ENCODE measurements around the gene PDZK1. TPM values are rescaled to one million over a fixed set of nuclear protein-coding genes. Genes with fewer than 3 reads are reported as not detected.

Gene PDZK1
- total RNA-seq (2022) (90.2 and 98.9 TPM in 2 replicates), Bru-seq, nascent RNA (percentile 94 among the genes with signal in this experiment), BruChase-seq, experiment 1, labeled RNA remaining after a 2-hour chase (percentile 92 among the genes with signal in this experiment), BruChase-seq, experiment 2, labeled RNA remaining after a 6-hour chase (percentile 91 among the genes with signal in this experiment)
- long read RNA-seq, transcript PDZK1-202 (9 exons, 2,230 nt): major isoform, 126 of 202 reads
- long read RNA-seq, partial matches to known transcripts: 19 of 202 reads
- long read RNA-seq, other reads (novel, unspliced or antisense): 57 of 202 reads

DNA sequence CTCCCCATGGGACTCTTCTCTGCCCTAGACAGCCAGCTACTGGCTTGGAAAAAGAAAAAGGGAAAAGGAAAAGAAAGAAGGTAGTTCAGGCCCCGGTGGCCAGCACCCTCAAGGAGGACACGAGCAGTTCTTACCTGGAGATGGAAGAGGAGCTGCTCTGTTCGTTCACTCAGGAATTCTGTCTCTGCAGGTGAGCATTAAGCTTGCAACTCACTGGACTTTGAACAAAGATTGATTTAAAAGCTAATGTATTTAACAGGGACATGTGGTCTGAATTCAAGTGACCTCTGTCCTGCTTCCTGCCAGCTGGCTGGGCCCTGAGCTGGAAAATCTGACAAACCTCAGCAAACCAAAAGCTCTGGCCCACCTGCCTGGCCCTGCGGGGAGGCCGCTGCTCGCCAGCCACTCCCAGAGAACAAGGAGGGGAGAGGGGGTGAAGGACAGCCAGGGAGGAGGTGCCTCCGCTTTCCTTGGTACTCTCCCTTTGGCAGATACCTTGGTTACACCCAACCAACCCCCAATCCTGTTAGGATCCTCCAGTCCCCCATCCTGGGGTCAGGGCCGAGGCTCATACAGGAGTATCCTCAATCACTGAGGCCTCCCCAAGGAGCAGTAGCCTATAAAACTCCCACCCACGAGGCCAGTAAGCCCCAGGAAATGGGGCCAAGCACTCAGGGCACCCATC lies at the start of gene PDZK1:
Gene PDZK1 (minus strand): TSS at position 186 of the 685 bp plus-strand sequence. CDS start 19,347 bp downstream, outside the sequence.
- ChIA-PET POLR2A (interaction anchor here (0.6 to 1.6 kb wide), 5 partner anchors 10 to 1891 kb away, joined by 3 to 6 read pairs (median 4); partner anchors contain the start of genes PIAS3, POLR3C and RNF115), CTCF (interaction anchor here (1.4 to 1.5 kb wide), 3 partner anchors 9 to 138 kb away, joined by 5 to 12 read pairs (median 5); partner anchors contain the start of gene NUDT17)
- TF ChIP-seq, protein P1, sequence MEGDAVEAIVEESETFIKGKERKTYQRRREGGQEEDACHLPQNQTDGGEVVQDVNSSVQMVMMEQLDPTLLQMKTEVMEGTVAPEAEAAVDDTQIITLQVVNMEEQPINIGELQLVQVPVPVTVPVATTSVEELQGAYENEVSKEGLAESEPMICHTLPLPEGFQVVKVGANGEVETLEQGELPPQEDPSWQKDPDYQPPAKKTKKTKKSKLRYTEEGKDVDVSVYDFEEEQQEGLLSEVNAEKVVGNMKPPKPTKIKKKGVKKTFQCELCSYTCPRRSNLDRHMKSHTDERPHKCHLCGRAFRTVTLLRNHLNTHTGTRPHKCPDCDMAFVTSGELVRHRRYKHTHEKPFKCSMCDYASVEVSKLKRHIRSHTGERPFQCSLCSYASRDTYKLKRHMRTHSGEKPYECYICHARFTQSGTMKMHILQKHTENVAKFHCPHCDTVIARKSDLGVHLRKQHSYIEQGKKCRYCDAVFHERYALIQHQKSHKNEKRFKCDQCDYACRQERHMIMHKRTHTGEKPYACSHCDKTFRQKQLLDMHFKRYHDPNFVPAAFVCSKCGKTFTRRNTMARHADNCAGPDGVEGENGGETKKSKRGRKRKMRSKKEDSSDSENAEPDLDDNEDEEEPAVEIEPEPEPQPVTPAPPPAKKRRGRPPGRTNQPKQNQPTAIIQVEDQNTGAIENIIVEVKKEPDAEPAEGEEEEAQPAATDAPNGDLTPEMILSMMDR (IDR thresholded peaks at IDR 0.05; ENCODE audit: insufficient read depth in 1 of 2, low read depth in 1 of 2, low read length in 1 of 2, severe bottlenecking in 1 of 2, unreplicated experiment in 1 of 2): no peak

GRCh38 chr1:145751491-145752037 lies 44.4 kb upstream of the PDZK1 start:
- ChIA-PET CTCF (interaction anchor here (1.2 kb wide), 1 partner anchor 94 kb away, joined by 4 read pairs; the partner anchor contains the start of gene NUDT17), POLR2A (no interaction called here)
- no peaks in the 10 kb centered on the region for H3K27me3 ChIP-seq (replicated peaks; ENCODE audit: control insufficient read depth, insufficient read depth, low read length)
- no peak overlapping the region for H3K4me3 ChIP-seq (ENCODE audit: low read depth, low read length)
- TF ChIP-seq, protein P1 (IDR thresholded peaks at IDR 0.05; ENCODE audit: insufficient read depth in 1 of 2, low read depth in 1 of 2, low read length in 1 of 2, severe bottlenecking in 1 of 2, unreplicated experiment in 1 of 2): no peak
- Mint-ChIP-seq H3K9me3 (ENCODE audit: unreplicated experiment) (no peaks in the 10 kb centered on the region), H3K36me3 (ENCODE audit: insufficient read depth, unreplicated experiment) (peaks cover 40% of the 10 kb centered on the region), H3K4me3 (ENCODE audit: unreplicated experiment) (no peak overlapping the region), H3K4me1 (ENCODE audit: low read depth, unreplicated experiment) (no peaks in the 10 kb centered on the region), H3K27ac (ENCODE audit: unreplicated experiment) (no peak overlapping the region), H3K27me3 (ENCODE audit: insufficient read depth, unreplicated experiment) (no peaks in the 10 kb centered on the region)
- no peaks in the 10 kb centered on the region for H3K36me3 ChIP-seq (ENCODE audit: control insufficient read depth, insufficient read depth, low read length)
- no peaks in the 10 kb centered on the region for H3K9me3 ChIP-seq
- no peaks in the 10 kb centered on the region for H3K4me1 ChIP-seq
- DNase-seq: no peak
- no TSS peak for BruUV-seq (replicated peaks)
- intact Hi-C loops (cut with micrococcal nuclease; ENCODE audit: unreplicated experiment): no loop called here

More for the DNA sequence above, at the start of gene PDZK1:
- Mint-ChIP-seq H3K4me3 (ENCODE audit: unreplicated experiment) (peak within 1 kb of the TSS; percentile 60), H3K27ac (ENCODE audit: unreplicated experiment) (peak within 1 kb of the TSS; percentile 83), H3K27me3 (ENCODE audit: insufficient read depth, unreplicated experiment) (no peaks in the 10 kb centered on the region), H3K36me3 (ENCODE audit: insufficient read depth, unreplicated experiment) (peaks cover 22% of the 10 kb centered on the region), H3K9me3 (ENCODE audit: unreplicated experiment) (no peaks in the 10 kb centered on the region), H3K4me1 (ENCODE audit: low read depth, unreplicated experiment) (peaks cover 36% of the 10 kb centered on the region)
- peak within 1 kb of the TSS; percentile 51 for H3K4me3 ChIP-seq (ENCODE audit: low read depth, low read length)
- BruUV-seq (replicated peaks): no TSS peak
- DNase-seq: peak; percentile 77 to 88
- H3K4me1 ChIP-seq: peaks cover 66% of the 10 kb centered on the region
- H3K9me3 ChIP-seq: no peaks in the 10 kb centered on the region
- H3K27me3 ChIP-seq (replicated peaks; ENCODE audit: control insufficient read depth, insufficient read depth, low read length): no peaks in the 10 kb centered on the region
- intact Hi-C loops (cut with micrococcal nuclease; ENCODE audit: unreplicated experiment): no loop called here
- no peaks in the 10 kb centered on the region; the same call in none of the 2 replicates for H3K36me3 ChIP-seq (ENCODE audit: control insufficient read depth, insufficient read depth, low read length)

- no peaks in the 10 kb centered on the region; the same call in 1 of the 2 replicates for H3K36me3 ChIP-seq (ENCODE audit: control insufficient read depth, insufficient read depth, low read length)
- H3K4me3 Mint-ChIP-seq (ENCODE audit: unreplicated experiment): no peak overlapping the region
Observed at GRCh38 chr1:145750426-145750825, 43.3 kb upstream of the PDZK1 start.

More at GRCh38 chr1:145750426-145750825, 43.3 kb upstream of the PDZK1 start:
- no peak overlapping the region for H3K27ac Mint-ChIP-seq (ENCODE audit: unreplicated experiment)
- DNase-seq: no peak
- H3K4me1 ChIP-seq: no peaks in the 10 kb centered on the region
- no peaks in the 10 kb centered on the region for H3K9me3 ChIP-seq
- ChIA-PET POLR2A (no interaction called here), CTCF (no interaction called here)
- peaks cover 40% of the 10 kb centered on the region for H3K36me3 Mint-ChIP-seq (ENCODE audit: insufficient read depth, unreplicated experiment)
- BruUV-seq (replicated peaks): no TSS peak
- no peak overlapping the region for H3K4me3 ChIP-seq (ENCODE audit: low read depth, low read length)
- no peaks in the 10 kb centered on the region for H3K27me3 Mint-ChIP-seq (ENCODE audit: insufficient read depth, unreplicated experiment)
- intact Hi-C loops (cut with micrococcal nuclease; ENCODE audit: unreplicated experiment): no loop called here
- no peaks in the 10 kb centered on the region for H3K27me3 ChIP-seq (replicated peaks; ENCODE audit: control insufficient read depth, insufficient read depth, low read length)
- TF ChIP-seq, protein P1 (IDR thresholded peaks at IDR 0.05; ENCODE audit: insufficient read depth in 1 of 2, low read depth in 1 of 2, low read length in 1 of 2, severe bottlenecking in 1 of 2, unreplicated experiment in 1 of 2): no peak
- H3K4me1 Mint-ChIP-seq (ENCODE audit: low read depth, unreplicated experiment): no peaks in the 10 kb centered on the region
- H3K9me3 Mint-ChIP-seq (ENCODE audit: unreplicated experiment): no peaks in the 10 kb centered on the region
